SK-N-MC (cell line): ENCODE data around the gene PIK3C3.

ENCODE experiments used
- EZH2 ChIP-seq: fragments of 200-600 bp; sonication (generic); IDR thresholded peaks from one replicate; pipeline ENCODE4 v1.6.1; 2017; ENCODE audit warnings: antibody characterized with exemption
- POLR2AphosphoS5 ChIP-seq: IDR thresholded peaks from 2 replicates; pipeline ENCODE4 v1.6.1; 2012; ENCODE audit warnings: mild to moderate bottlenecking, low read depth, low read length, borderline replicate concordance

DNA sequence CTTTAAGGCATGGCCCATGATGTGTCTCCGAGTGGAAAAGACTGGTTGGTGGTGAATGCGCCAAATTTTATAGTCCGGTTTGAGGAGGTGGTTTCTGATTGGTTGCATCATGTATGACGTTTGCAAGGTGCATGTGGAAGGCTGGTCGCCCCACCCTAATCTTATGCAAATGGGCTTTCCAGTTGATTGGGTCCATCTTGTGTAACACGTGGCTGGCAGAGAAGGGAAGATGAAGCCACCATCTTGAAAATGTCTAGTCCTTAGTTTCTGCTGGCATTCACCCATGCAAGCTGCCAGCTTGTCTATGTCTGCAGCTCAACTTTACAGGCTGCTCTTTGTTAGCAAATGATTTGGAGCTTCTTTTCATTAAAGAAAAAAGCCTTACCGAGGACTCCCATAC is 132.2 kb downstream of the PIK3C3 start:
- no peak for TF ChIP-seq EZH2
- TF ChIP-seq POLR2AphosphoS5: no peak
